K562 (cell line): Measurements from ENCODE around the gene LPIN1. TPM values are rescaled to one million over a fixed set of nuclear protein-coding genes. Genes with fewer than 3 reads are reported as not detected.

Experiments
- ARHGAP35 ChIP-seq: fragments of 450-650 bp; IDR thresholded peaks from 2 replicates; pipeline ENCODE4 v1.6.1; 2018; ENCODE audit not compliant: partially characterized antibody
- ATF6 ChIP-seq: sonication (generic); formaldehyde crosslinking; IDR thresholded peaks from 2 replicates; pipeline ENCODE4 v1.4.0; 2020; ENCODE audit warnings: mild to moderate bottlenecking, missing genetic modification reagents
- CBX3 ChIP-seq, 2 experiments: IDR thresholded peaks; 1 replicate in 1 of 2; 2 replicates in 1 of 2; pipeline ENCODE4 v1.6.1; 2012; ENCODE audit warnings: inconsistent platforms in 2 of 2, low read length in 2 of 2, borderline replicate concordance in 1 of 2, control low read depth in 1 of 2
- E2F6 ChIP-seq, 2 experiments: IDR thresholded peaks; 2 replicates each; pipeline ENCODE4 v1.6.1; 2011; ENCODE audit warnings: borderline replicate concordance in 1 of 2, control low read depth in 1 of 2, low read depth in 1 of 2, low read length in 1 of 2, mild to moderate bottlenecking in 1 of 2, mixed read lengths in 1 of 2, moderate library complexity in 1 of 2; ENCODE audit not compliant: insufficient read depth in 1 of 2, insufficient read length in 1 of 2, poor library complexity in 1 of 2, severe bottlenecking in 1 of 2; ENCODE audit errors: extremely low read depth in 1 of 2
- ELF2 ChIP-seq: fragments of 250-450 bp; sonication (Bioruptor Pico); IDR thresholded peaks from 2 replicates; pipeline ENCODE4 v1.5.0; 2021; ENCODE audit warnings: mild to moderate bottlenecking
- HES1 ChIP-seq: fragments of 450-650 bp; IDR thresholded peaks from 2 replicates; pipeline ENCODE4 v1.6.1; 2016; ENCODE audit warnings: low read depth, mild to moderate bottlenecking, moderate library complexity
- HIVEP1 ChIP-seq: fragments of 250-450 bp; sonication (Bioruptor Pico); IDR thresholded peaks from 2 replicates; pipeline ENCODE4 v1.4.0; 2020; ENCODE audit warnings: mild to moderate bottlenecking
- IRF2 ChIP-seq: sonication (generic); formaldehyde crosslinking; IDR thresholded peaks from 2 replicates; pipeline ENCODE4 v1.8.1; 2022; ENCODE audit warnings: mild to moderate bottlenecking, missing genetic modification reagents
- JUND ChIP-seq, 2 experiments: IDR thresholded peaks; 2 replicates in 1 of 2; 3 replicates in 1 of 2; pipeline ENCODE4 v1.6.1; 2011; ENCODE audit warnings: borderline replicate concordance in 2 of 2, low read depth in 2 of 2, low read length in 2 of 2, improper control_type of control experiment in 1 of 2, missing biosample characterization in 1 of 2, missing genetic modification characterization in 1 of 2, missing genetic modification reagents in 1 of 2
- MXI1 ChIP-seq: IDR thresholded peaks from 2 replicates; pipeline ENCODE4 v1.6.1; 2011; ENCODE audit warnings: low read depth, mild to moderate bottlenecking, improper control_type of control experiment, low read length
- POLR2AphosphoS2 ChIP-seq: IDR thresholded peaks from 2 replicates; pipeline ENCODE4 v1.6.1; 2012; ENCODE audit warnings: low read length, improper control_type of control experiment
- RFX5 ChIP-seq: IDR thresholded peaks from 2 replicates; pipeline ENCODE4 v1.6.1; 2011; ENCODE audit warnings: low read depth, mild to moderate bottlenecking, improper control_type of control experiment, low read length
- SFPQ ChIP-seq: fragments of 200-400 bp; formaldehyde crosslinking; IDR thresholded peaks from 2 replicates; pipeline ENCODE4 v1.6.1; 2017; ENCODE audit warnings: mild to moderate bottlenecking, low read depth, low read length, moderate library complexity
- SMARCA5 ChIP-seq: fragments of 450-650 bp; IDR thresholded peaks from 2 replicates; pipeline ENCODE4 v1.6.1; 2016
- SMARCC2 ChIP-seq: fragments of 450-650 bp; IDR thresholded peaks from 2 replicates; pipeline ENCODE4 v1.6.1; 2017; ENCODE audit warnings: antibody characterized with exemption, moderate library complexity, mild to moderate bottlenecking, low read depth
- SUPT5H ChIP-seq: fragments of 450-650 bp; IDR thresholded peaks from 2 replicates; pipeline ENCODE4 v1.6.1; 2016
- XRCC5 ChIP-seq: fragments of 200-400 bp; formaldehyde crosslinking; IDR thresholded peaks from 2 replicates; pipeline ENCODE4 v1.6.1; 2017; ENCODE audit warnings: low read depth, mild to moderate bottlenecking, low read length
- ZFP1 ChIP-seq: fragments of 450-650 bp; formaldehyde crosslinking; IDR thresholded peaks from 2 replicates; pipeline ENCODE4 v1.4.0; 2020; ENCODE audit warnings: mild to moderate bottlenecking, mixed read lengths
- ZNF121 ChIP-seq: sonication (generic); formaldehyde crosslinking; conservative IDR thresholded peaks from 2 replicates; pipeline ENCODE4 v1.8.0; 2022; ENCODE audit warnings: missing genetic modification reagents
- ZNF583 ChIP-seq: fragments of 250-450 bp; sonication (Bioruptor Pico); IDR thresholded peaks from 2 replicates; pipeline ENCODE4 v1.4.0; 2020
- ZNF75A ChIP-seq: fragments of 450-650 bp; formaldehyde crosslinking; IDR thresholded peaks from 2 replicates; pipeline ENCODE4 v1.4.0; 2020; ENCODE audit warnings: mild to moderate bottlenecking
- ZSCAN32 ChIP-seq: fragments of 450-650 bp; formaldehyde crosslinking; IDR thresholded peaks from 2 replicates; pipeline ENCODE4 v1.4.0; 2020; ENCODE audit warnings: mild to moderate bottlenecking, moderate library complexity
- polyA plus RNA-seq, 8 experiments: library from polyadenylated mRNA; depleted of rRNA in 4 of 8; stranded (reverse) in 5 of 8; unstranded in 3 of 8; fragments of >200 nt; fragmentation: Nextera tagmentation in 2 of 8; fragmentation: Illumina TruSeq in 1 of 8; extraction: Ambion mirVana in 2 of 8; extraction: Trizol in 1 of 8; gene quantifications; 2 replicates each; pipeline versions ENCODE4 v1.2.1 to v1.2.3, GENCODE V29; 2011 to 2014; ENCODE audit warnings: inconsistent platforms in 1 of 8, missing spikeins in 1 of 8
- total RNA-seq, 7 experiments: library from RNA; depleted of rRNA in 6 of 7; stranded (reverse); fragments of >200 nt in 6 of 7; fragmentation: Illumina TruSeq in 2 of 7; extraction: Trizol in 2 of 7; gene quantifications; 2 replicates each; pipeline versions ENCODE4 v1.2.1 to v1.2.3, GENCODE V29; 2011 to 2021; ENCODE audit warnings: low replicate concordance in 1 of 7
- TF ChIP-seq, protein P1 (sequence below): fragments of 450-650 bp; IDR thresholded peaks from 2 replicates; pipeline ENCODE4 v1.6.1; 2016; ENCODE audit warnings: antibody characterized with exemption

LPIN1 gene
- total and polyA plus RNA-seq, 9 of the 15 experiments (the other 6 are each of a cell fraction or from before 2014, with no cell fraction given): 9.2 to 84.0 (median 27.8) TPM

DNA sequence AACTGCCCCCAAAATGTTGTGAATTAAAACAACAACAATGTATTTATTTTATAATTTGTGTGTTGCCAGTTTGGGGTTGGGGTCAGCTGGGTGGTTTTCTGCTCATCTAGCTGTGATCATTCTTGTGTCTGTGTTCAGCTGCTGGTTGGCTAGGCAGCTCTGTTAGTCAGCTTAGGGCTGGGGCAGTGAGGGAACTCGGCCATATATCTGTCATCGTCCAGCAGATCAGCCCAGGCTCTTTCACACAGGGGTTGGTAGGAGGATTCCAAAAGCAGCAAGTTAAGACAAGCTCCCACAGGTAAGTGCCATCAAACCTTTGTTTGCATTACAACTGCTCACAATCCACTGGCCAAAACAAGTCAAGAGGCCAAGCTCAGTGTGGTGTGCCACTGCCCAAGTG is 121.5 kb downstream of the LPIN1 start (continued):
- TF ChIP-seq POLR2AphosphoS2: no peak
- TF ChIP-seq ZSCAN32: no peak
- TF ChIP-seq ZNF75A (CRISPR knock-in tag): 0 out of 2 replicates have a peak, but pooled peaks have one; percentile 23
- TF ChIP-seq SMARCA5: no peak
- peak; percentile 60; the same call in 1 of the 2 replicates for TF ChIP-seq JUND (IDR thresholded peaks at IDR 0.05; ENCODE audit: borderline replicate concordance, low read depth, low read length)
- peak; percentile 70; the same call in 1 of the 3 replicates for TF ChIP-seq JUND (tag; IDR thresholded peaks at IDR 0.05; ENCODE audit: borderline replicate concordance, low read depth, low read length)
- no peak for TF ChIP-seq SMARCC2
- no peak for TF ChIP-seq SFPQ
- no peak for TF ChIP-seq ZFP1 (CRISPR knock-in tag)
- TF ChIP-seq ARHGAP35: no peak
- TF ChIP-seq IRF2 (CRISPR knock-in tag): no peak
- TF ChIP-seq SUPT5H: no peak
- TF ChIP-seq ATF6: no peak
- TF ChIP-seq XRCC5: no peak
- TF ChIP-seq ELF2 (CRISPR knock-in tag): no peak
- no peak for TF ChIP-seq E2F6 (IDR thresholded peaks at IDR 0.05; ENCODE audit: borderline replicate concordance in 1 of 2, extremely low read depth in 1 of 2, insufficient read depth in 1 of 2, insufficient read length in 1 of 2, low read depth in 1 of 2, low read length in 1 of 2, poor library complexity in 1 of 2, severe bottlenecking in 1 of 2)
- no peak for TF ChIP-seq MXI1
- TF ChIP-seq ZNF583 (CRISPR knock-in tag): no peak
- TF ChIP-seq ZNF121 (CRISPR knock-in tag): no peak
- TF ChIP-seq RFX5: no peak
- no peak for TF ChIP-seq HIVEP1 (CRISPR knock-in tag)
- TF ChIP-seq, protein P1, sequence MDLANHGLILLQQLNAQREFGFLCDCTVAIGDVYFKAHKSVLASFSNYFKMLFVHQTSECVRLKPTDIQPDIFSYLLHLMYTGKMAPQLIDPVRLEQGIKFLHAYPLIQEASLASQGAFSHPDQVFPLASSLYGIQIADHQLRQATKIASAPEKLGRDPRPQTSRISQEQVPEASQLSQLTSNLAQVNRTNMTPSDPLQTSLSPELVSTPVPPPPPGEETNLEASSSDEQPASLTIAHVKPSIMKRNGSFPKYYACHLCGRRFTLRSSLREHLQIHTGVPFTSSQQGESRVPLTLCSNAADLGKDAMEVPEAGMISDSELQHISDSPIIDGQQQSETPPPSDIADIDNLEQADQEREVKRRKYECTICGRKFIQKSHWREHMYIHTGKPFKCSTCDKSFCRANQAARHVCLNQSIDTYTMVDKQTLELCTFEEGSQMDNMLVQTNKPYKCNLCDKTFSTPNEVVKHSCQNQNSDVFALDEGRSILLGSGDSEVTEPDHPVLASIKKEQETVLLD: no peak
- peak in 1 of 2 experiments; percentile 70; a peak in 1 of 3 replicates for TF ChIP-seq CBX3 (IDR thresholded peaks at IDR 0.05; ENCODE audit: borderline replicate concordance in 1 of 2, low read length in 2 of 2)
- TF ChIP-seq HES1: no peak
